AG04449 (cell line): ENCODE data around the gene CTTN.
"Not testable (repeated sequence)": the region's sequence is repeated elsewhere in the genome, so short reads cannot be mapped to it uniquely, and the experiment has no call there.

Source experiments
- CTCF ChIA-PET: fragments of 350-600 bp; formaldehyde crosslinking; extraction: SDS; loops from one replicate; lab custom pipeline; 2021; ENCODE audit warnings: antibody characterized with exemption; lab: Yijun Ruan, JAX
- POLR2A ChIA-PET: fragments of 400-600, 350-600 bp; formaldehyde crosslinking; extraction: SDS; loops from one replicate; lab custom pipeline; 2020; ENCODE audit warnings: antibody characterized with exemption, inconsistent platforms; lab: Yijun Ruan, JAX
- DNase-seq: peaks from one replicate; pipeline ENCODE4 v3.0.0-alpha.2; 2010; ENCODE audit warnings: low read depth, low spot score
- H3K4me3 ChIP-seq: 2 replicates; pipeline ENCODE4 v1.5.1; 2011; ENCODE audit warnings: low read depth, mild to moderate bottlenecking, control low read depth, low read length
- TF ChIP-seq, protein P1 (sequence below): IDR thresholded peaks from one replicate; pipeline ENCODE4 v1.5.1; 2011; ENCODE audit warnings: mild to moderate bottlenecking, moderate library complexity, low read length, control low read depth, inconsistent platforms; ENCODE audit not compliant: insufficient read depth; ENCODE audit errors: missing control alignments

CTTN gene

DNA sequence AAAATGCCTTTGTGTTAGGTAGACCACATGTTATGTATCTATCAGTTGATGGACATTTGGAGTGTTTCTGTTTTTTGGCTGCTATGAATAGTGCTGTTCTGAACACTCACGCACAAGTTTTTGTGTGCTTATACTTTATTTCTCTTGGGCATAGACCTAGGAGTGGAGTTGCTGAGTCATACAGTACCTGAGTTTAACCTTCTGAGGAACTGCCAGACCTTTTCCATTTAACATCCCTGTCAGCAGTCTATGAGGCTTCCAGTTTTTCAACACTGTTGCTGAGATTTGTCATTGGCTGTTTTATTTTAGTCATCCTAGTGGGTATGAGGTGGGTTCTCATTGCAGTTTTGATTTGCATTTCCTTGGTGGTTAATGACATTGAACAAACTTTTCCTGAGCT is 4.4 kb downstream of the CTTN start:
- TF ChIP-seq, protein P1, sequence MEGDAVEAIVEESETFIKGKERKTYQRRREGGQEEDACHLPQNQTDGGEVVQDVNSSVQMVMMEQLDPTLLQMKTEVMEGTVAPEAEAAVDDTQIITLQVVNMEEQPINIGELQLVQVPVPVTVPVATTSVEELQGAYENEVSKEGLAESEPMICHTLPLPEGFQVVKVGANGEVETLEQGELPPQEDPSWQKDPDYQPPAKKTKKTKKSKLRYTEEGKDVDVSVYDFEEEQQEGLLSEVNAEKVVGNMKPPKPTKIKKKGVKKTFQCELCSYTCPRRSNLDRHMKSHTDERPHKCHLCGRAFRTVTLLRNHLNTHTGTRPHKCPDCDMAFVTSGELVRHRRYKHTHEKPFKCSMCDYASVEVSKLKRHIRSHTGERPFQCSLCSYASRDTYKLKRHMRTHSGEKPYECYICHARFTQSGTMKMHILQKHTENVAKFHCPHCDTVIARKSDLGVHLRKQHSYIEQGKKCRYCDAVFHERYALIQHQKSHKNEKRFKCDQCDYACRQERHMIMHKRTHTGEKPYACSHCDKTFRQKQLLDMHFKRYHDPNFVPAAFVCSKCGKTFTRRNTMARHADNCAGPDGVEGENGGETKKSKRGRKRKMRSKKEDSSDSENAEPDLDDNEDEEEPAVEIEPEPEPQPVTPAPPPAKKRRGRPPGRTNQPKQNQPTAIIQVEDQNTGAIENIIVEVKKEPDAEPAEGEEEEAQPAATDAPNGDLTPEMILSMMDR: no peak
- H3K4me3 ChIP-seq: no peak overlapping the region
- ChIA-PET POLR2A (no interaction called here), CTCF (interaction anchor here (4.3 kb wide), 1 partner anchor 12 kb away, joined by 34 read pairs; no protein-coding TSS in a partner anchor)
- no peak for DNase-seq

DNA sequence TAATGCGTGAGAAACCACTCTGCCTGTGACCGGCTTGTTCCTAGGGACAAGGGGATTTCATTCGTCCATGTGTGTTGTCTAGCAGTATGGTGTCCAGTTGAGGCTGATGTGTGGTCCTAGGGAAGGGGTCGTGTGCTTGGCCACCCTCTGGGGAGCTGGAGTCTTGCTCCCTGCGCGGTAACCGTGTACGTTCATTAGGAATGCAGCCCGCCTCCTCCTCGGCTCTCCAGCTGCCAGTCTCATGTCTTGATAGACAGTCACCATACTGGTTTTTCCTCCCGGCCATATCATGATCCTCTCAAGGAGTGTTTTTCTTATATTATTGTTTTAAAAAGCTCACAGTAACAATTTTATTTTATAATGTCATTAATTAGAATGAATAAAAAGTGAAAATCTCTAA is 5.9 kb downstream of the CTTN start:
- no peak overlapping the region for H3K4me3 ChIP-seq
- ChIA-PET POLR2A (interaction anchor here (0.9 to 1.2 kb wide), 2 partner anchors 12 to 20 kb away, joined by 3 read pairs; no protein-coding TSS in a partner anchor), CTCF (interaction anchor here (1.5 to 4.3 kb wide), 2 partner anchors 11 to 35 kb away, joined by 5 to 34 read pairs; no protein-coding TSS in a partner anchor)
- TF ChIP-seq, protein P1: no peak
- no peak for DNase-seq

DNA sequence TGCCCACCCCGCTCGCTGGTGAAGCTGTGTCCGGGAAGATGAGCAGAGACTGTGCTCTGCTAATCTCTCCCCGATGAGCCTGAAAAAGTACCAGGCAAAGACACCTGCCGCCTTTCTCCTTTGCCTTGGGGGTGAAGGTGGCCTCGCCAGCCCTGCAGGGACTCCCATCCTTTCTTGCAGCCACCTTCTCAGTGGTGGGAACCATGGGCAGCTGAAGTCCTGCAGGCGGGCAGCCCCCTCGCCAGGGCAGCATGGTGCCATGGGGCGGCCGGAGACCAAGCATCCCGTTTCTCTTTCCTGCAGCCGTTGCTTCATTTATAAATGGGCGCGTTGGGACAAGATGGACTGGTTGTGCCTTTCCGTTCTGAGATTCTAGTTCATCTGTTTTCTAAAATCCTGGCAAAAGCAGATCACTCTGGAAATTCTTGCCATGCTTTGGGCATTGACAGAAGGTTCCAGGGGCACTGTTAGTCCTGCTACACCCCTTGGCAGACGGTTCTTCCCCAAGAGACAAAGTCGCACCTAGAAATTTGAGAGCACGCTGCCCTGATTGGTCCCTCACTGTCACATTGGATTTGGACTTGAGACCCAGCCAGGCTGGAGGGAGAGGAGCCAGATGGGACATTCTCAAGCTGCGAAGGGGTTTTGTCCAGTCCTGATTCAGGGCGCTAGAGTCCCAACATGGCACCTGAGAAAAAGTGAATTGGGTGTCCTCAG is 7.5 kb downstream of the CTTN start:
- TF ChIP-seq, protein P1: no peak
- no peak overlapping the region for H3K4me3 ChIP-seq
- DNase-seq: no peak
- CTCF ChIA-PET: interaction anchor here (4.3 kb wide), 1 partner anchor 9 kb away, joined by 34 read pairs; no protein-coding TSS in a partner anchor
- POLR2A ChIA-PET: no interaction called here

DNA sequence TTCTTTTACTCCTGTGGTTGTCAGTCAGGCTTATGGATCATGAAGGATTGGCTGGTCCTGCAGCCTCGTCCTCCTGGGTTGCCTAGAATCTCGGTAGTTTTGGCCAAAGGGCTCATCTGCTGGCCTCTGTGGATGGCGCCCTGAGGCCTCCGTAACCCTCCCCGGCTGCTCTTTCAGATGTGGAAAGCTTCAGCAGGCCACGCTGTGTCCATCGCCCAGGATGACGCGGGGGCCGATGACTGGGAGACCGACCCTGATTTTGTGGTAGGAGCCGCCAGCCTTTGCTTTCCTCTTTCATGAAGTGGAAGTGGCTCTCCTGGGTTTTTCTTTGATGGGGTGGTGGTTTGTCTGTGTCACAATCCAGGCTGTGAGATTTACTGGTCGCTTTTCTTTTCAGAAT is 8.8 kb downstream of the CTTN start:
- CTCF ChIA-PET: no interaction called here
- POLR2A ChIA-PET: no interaction called here
- no peak for DNase-seq
- TF ChIP-seq, protein P1: no peak
- no peak overlapping the region for H3K4me3 ChIP-seq

DNA sequence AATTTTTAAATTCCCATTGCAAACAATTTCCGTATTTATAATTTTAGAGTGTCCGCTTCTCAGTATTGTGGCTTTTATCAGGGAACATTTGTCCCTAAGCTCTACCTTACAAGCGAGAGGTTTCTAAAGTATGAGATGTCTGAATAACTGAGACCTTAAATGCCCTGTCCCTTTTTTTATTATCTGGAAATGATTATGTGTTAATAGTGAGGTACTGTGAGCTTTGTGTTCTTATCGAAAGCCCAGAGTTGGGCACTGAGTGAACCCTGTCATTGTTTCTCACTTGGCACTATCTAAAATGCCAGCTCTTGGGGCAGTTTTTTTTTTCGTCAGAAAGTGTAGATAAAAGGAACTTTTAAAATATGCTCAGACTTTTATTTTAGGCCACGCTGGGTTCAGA is 9.5 kb downstream of the CTTN start:
- TF ChIP-seq, protein P1: no peak
- CTCF ChIA-PET: interaction anchor here (0.9 kb wide), 1 partner anchor 8 kb away, joined by 3 read pairs; no protein-coding TSS in a partner anchor
- POLR2A ChIA-PET: no interaction called here
- no peak for DNase-seq
- no peak overlapping the region for H3K4me3 ChIP-seq

DNA sequence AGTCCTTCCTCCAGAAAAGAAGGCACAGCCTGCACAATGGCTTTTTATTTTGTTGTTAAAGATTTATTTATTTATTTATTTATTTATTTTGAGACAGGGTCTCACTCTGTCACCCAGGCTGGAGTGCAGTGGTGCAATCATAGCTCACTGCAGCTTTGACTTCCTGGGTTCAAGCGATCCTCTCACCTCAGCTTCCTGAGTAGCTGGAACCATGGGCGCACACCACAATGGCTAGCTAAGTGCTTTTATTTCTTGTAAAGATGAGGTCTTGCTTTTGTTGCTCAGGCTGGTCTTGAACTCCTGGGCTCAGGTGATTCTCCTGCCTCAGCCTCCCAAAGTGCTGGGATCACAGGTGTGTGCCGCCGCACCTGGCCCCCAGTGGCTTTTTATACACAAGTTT is 10.0 kb downstream of the CTTN start:
- POLR2A ChIA-PET, DNase-seq: not testable (repeated sequence)

DNA sequence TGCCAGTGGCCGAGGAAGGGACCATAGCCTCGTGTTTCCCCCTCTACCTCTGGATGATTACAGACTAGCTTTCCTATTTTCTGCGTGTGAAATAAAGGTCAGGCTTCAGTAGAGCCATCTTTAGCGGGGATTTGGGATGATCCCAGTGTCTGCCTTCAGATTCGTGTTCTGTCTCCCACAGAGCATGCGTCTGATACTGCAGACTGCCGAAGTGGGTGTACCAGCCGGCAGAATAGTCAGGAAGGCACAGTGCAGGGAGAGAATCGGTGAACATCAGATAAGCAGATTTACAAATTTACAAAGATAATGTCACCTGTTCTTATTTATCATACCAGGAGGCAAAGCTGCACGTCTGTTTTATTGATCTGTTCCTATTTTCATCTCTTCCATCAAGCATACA is 11.1 kb downstream of the CTTN start:
- no peak overlapping the region for H3K4me3 ChIP-seq
- no peak for DNase-seq
- TF ChIP-seq, protein P1: no peak
- ChIA-PET POLR2A (no interaction called here), CTCF (no interaction called here)

More for the DNA sequence above, 10.0 kb downstream of the CTTN start:
- CTCF ChIA-PET: interaction anchor here (0.9 kb wide), 1 partner anchor 8 kb away, joined by 3 read pairs; no protein-coding TSS in a partner anchor
- not testable (repeated sequence) for H3K4me3 ChIP-seq
